ENCODE results near the gene NCKIPSD.

DNA sequence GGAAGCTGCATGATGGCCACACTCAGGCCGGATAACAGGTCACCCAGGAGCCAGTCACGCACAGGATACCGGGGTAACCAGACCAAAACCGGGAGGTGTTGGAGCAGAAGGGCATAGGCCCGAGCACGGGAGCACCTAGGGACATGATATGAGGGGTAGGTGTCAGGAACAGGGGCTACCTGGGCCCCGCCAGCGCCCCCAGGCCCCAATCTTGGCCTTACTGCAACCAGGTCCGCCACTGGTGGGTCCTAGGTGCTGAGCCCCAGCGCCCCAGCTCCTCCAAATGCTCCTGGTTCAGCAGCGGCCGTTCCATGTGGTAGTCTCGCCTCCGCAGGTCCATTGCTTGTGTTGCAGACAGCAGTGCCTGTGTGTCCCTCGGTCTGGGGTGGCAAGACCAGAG, 52.5 kb downstream of the NCKIPSD start:
- TF ChIP-seq MEF2A (IDR thresholded peaks at IDR 0.05; ENCODE audit: borderline replicate concordance, low read depth) (no peak), NRF1 (IDR thresholded peaks at IDR 0.05; ENCODE audit: low read depth, low read length) (no peak), EP300 (IDR thresholded peaks at IDR 0.05; ENCODE audit: borderline replicate concordance in 1 of 2, low read depth in 1 of 2, low read length in 1 of 2) (no peak)
- TF ChIP-seq, protein P1, sequence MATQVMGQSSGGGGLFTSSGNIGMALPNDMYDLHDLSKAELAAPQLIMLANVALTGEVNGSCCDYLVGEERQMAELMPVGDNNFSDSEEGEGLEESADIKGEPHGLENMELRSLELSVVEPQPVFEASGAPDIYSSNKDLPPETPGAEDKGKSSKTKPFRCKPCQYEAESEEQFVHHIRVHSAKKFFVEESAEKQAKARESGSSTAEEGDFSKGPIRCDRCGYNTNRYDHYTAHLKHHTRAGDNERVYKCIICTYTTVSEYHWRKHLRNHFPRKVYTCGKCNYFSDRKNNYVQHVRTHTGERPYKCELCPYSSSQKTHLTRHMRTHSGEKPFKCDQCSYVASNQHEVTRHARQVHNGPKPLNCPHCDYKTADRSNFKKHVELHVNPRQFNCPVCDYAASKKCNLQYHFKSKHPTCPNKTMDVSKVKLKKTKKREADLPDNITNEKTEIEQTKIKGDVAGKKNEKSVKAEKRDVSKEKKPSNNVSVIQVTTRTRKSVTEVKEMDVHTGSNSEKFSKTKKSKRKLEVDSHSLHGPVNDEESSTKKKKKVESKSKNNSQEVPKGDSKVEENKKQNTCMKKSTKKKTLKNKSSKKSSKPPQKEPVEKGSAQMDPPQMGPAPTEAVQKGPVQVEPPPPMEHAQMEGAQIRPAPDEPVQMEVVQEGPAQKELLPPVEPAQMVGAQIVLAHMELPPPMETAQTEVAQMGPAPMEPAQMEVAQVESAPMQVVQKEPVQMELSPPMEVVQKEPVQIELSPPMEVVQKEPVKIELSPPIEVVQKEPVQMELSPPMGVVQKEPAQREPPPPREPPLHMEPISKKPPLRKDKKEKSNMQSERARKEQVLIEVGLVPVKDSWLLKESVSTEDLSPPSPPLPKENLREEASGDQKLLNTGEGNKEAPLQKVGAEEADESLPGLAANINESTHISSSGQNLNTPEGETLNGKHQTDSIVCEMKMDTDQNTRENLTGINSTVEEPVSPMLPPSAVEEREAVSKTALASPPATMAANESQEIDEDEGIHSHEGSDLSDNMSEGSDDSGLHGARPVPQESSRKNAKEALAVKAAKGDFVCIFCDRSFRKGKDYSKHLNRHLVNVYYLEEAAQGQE (IDR thresholded peaks at IDR 0.05; ENCODE audit: low read depth, low read length), result no peak
- TF ChIP-seq, protein P2, sequence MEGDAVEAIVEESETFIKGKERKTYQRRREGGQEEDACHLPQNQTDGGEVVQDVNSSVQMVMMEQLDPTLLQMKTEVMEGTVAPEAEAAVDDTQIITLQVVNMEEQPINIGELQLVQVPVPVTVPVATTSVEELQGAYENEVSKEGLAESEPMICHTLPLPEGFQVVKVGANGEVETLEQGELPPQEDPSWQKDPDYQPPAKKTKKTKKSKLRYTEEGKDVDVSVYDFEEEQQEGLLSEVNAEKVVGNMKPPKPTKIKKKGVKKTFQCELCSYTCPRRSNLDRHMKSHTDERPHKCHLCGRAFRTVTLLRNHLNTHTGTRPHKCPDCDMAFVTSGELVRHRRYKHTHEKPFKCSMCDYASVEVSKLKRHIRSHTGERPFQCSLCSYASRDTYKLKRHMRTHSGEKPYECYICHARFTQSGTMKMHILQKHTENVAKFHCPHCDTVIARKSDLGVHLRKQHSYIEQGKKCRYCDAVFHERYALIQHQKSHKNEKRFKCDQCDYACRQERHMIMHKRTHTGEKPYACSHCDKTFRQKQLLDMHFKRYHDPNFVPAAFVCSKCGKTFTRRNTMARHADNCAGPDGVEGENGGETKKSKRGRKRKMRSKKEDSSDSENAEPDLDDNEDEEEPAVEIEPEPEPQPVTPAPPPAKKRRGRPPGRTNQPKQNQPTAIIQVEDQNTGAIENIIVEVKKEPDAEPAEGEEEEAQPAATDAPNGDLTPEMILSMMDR (IDR thresholded peaks at IDR 0.05), result no peak
